ENCODE measurements around the gene GPA33. TPM values are rescaled to one million over a fixed set of nuclear protein-coding genes. Genes with fewer than 3 reads are reported as not detected.

Gene GPA33
- total and polyA plus RNA-seq, 10 of the 15 experiments (the other 5 are each of a cell fraction or from before 2014, with no cell fraction given) = 0.09 to 0.27 (median 0.21) TPM; not detected in 1

- TF ChIP-seq ZNF592 (IDR thresholded peaks at IDR 0.05) = peak; percentile 54; the same call in 1 of the 2 replicates
- TF ChIP-seq, protein P1, sequence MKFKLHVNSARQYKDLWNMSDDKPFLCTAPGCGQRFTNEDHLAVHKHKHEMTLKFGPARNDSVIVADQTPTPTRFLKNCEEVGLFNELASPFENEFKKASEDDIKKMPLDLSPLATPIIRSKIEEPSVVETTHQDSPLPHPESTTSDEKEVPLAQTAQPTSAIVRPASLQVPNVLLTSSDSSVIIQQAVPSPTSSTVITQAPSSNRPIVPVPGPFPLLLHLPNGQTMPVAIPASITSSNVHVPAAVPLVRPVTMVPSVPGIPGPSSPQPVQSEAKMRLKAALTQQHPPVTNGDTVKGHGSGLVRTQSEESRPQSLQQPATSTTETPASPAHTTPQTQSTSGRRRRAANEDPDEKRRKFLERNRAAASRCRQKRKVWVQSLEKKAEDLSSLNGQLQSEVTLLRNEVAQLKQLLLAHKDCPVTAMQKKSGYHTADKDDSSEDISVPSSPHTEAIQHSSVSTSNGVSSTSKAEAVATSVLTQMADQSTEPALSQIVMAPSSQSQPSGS (IDR thresholded peaks at IDR 0.05; ENCODE audit: low read length) = peak; percentile 57; the same call in 1 of the 2 replicates
- TF ChIP-seq MTA3 (IDR thresholded peaks at IDR 0.05; ENCODE audit: borderline replicate concordance, low read length) = peak; percentile 40; the same call in 1 of the 2 replicates
- TF ChIP-seq CBX5 (IDR thresholded peaks at IDR 0.05; ENCODE audit: low read depth) = no peak
- TF ChIP-seq, protein P2, sequence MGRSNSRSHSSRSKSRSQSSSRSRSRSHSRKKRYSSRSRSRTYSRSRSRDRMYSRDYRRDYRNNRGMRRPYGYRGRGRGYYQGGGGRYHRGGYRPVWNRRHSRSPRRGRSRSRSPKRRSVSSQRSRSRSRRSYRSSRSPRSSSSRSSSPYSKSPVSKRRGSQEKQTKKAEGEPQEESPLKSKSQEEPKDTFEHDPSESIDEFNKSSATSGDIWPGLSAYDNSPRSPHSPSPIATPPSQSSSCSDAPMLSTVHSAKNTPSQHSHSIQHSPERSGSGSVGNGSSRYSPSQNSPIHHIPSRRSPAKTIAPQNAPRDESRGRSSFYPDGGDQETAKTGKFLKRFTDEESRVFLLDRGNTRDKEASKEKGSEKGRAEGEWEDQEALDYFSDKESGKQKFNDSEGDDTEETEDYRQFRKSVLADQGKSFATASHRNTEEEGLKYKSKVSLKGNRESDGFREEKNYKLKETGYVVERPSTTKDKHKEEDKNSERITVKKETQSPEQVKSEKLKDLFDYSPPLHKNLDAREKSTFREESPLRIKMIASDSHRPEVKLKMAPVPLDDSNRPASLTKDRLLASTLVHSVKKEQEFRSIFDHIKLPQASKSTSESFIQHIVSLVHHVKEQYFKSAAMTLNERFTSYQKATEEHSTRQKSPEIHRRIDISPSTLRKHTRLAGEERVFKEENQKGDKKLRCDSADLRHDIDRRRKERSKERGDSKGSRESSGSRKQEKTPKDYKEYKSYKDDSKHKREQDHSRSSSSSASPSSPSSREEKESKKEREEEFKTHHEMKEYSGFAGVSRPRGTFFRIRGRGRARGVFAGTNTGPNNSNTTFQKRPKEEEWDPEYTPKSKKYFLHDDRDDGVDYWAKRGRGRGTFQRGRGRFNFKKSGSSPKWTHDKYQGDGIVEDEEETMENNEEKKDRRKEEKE (IDR thresholded peaks at IDR 0.05) = no peak
- no peak for TF ChIP-seq JUNB (IDR thresholded peaks at IDR 0.05)
- peak; percentile 61; the same call in 1 of the 2 replicates for TF ChIP-seq SPI1 (IDR thresholded peaks at IDR 0.05; ENCODE audit: borderline replicate concordance, insufficient read depth, low read depth, low read length)
- no peak for TF ChIP-seq CHD2 (IDR thresholded peaks at IDR 0.05; ENCODE audit: borderline replicate concordance, low read depth, low read length)
- TF ChIP-seq RCOR1 (conservative IDR thresholded peaks at IDR 0.05; ENCODE audit: low read depth, low read length) = no peak
- TF ChIP-seq USF1 (IDR thresholded peaks at IDR 0.05; ENCODE audit: borderline replicate concordance, extremely low read length, insufficient read depth, low read depth, low read length) = no peak
- peak in 1 of 2 experiments; percentile 55; a peak in 1 of 4 replicates for TF ChIP-seq ETV6 (conservative IDR thresholded peaks at IDR 0.05 in 1 of 2, IDR thresholded peaks at IDR 0.05 in 1 of 2; ENCODE audit: borderline replicate concordance in 1 of 2, low read depth in 1 of 2)
- TF ChIP-seq HDAC2 (IDR thresholded peaks at IDR 0.05) = no peak
- TF ChIP-seq MEF2A (IDR thresholded peaks at IDR 0.05; ENCODE audit: insufficient read depth, low read depth, low read length) = no peak
- TF ChIP-seq CBFB (IDR thresholded peaks at IDR 0.05; ENCODE audit: low read depth) = peak; percentile 76; the same call in 1 of the 2 replicates
- TF ChIP-seq FOXK2 (IDR thresholded peaks at IDR 0.05) = no peak
- TF ChIP-seq, protein P3, sequence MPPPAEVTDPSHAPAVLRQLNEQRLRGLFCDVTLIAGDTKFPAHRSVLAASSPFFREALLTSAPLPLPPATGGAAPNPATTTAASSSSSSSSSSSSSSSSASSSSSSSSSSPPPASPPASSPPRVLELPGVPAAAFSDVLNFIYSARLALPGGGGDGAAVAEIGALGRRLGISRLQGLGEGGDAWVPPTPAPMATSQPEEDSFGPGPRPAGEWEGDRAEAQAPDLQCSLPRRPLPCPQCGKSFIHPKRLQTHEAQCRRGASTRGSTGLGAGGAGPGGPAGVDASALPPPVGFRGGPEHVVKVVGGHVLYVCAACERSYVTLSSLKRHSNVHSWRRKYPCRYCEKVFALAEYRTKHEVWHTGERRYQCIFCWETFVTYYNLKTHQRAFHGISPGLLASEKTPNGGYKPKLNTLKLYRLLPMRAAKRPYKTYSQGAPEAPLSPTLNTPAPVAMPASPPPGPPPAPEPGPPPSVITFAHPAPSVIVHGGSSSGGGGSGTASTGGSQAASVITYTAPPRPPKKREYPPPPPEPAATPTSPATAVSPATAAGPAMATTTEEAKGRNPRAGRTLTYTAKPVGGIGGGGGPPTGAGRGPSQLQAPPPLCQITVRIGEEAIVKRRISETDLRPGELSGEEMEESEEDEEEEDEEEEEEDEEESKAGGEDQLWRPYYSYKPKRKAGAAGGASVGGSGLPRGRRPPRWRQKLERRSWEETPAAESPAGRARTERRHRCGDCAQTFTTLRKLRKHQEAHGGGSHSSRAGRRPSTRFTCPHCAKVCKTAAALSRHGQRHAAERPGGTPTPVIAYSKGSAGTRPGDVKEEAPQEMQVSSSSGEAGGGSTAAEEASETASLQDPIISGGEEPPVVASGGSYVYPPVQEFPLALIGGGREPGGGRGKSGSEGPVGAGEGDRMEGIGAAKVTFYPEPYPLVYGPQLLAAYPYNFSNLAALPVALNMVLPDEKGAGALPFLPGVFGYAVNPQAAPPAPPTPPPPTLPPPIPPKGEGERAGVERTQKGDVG (CRISPR knock-in tag; IDR thresholded peaks at IDR 0.05) = no peak
- no peak for TF ChIP-seq ZNF274 (IDR thresholded peaks at IDR 0.05; ENCODE audit: insufficient read depth, insufficient read length)
- no peak for TF ChIP-seq YBX1 (IDR thresholded peaks at IDR 0.05)
Observed at GRCh38 chr1:167110586-167110985, 20.4 kb upstream of the GPA33 start (continued).
